ENCODE results near the gene SLC44A1.

DNA sequence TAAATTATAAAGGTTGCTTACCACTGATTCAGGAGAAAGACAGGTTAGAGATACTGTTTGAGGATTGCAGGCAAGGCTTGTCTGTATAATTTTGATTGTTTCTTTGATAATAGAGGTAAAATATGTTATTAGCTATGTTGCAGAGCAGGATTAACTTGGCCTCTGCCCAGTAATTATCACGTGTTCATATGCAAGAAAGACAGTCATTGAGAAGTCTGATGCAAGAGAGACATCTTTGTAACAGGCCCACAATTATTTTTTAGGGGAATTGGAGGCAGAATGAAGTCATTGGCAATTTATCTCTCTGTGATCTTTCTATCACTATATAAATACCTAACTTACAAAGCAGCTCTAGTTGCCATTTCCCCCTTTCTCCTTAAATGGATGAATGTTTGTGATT lies 46.0 kb downstream of the SLC44A1 start:
- no peak for TF ChIP-seq ELF4 (IDR thresholded peaks at IDR 0.05)
- no peak for TF ChIP-seq ZNF384 (IDR thresholded peaks at IDR 0.05)
- TF ChIP-seq L3MBTL2 (conservative IDR thresholded peaks at IDR 0.05) = no peak
- no peak for TF ChIP-seq SUZ12 (IDR thresholded peaks at IDR 0.05)
